ENCODE results near the gene KDM5A. TPM values are rescaled to one million over a fixed set of nuclear protein-coding genes. Genes with fewer than 3 reads are reported as not detected.
A peak's percentile ranks its signal among the peaks of the same experiment; 100 is the strongest.

KDM5A gene
- total and polyA plus RNA-seq, 10 of the 15 experiments (the other 5 are each of a cell fraction or from before 2014, with no cell fraction given) = 9.0 to 59.9 (median 27.7) TPM

GRCh38 chr12:401235-402028, 12.3 kb upstream of the KDM5A start, which contains the start of gene CCDC77 (continued):
- TF ChIP-seq, protein P1, sequence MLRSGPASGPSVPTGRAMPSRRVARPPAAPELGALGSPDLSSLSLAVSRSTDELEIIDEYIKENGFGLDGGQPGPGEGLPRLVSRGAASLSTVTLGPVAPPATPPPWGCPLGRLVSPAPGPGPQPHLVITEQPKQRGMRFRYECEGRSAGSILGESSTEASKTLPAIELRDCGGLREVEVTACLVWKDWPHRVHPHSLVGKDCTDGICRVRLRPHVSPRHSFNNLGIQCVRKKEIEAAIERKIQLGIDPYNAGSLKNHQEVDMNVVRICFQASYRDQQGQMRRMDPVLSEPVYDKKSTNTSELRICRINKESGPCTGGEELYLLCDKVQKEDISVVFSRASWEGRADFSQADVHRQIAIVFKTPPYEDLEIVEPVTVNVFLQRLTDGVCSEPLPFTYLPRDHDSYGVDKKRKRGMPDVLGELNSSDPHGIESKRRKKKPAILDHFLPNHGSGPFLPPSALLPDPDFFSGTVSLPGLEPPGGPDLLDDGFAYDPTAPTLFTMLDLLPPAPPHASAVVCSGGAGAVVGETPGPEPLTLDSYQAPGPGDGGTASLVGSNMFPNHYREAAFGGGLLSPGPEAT (IDR thresholded peaks at IDR 0.05; ENCODE audit: low read depth) = peak; percentile 66
- TF ChIP-seq NR2C1 (IDR thresholded peaks at IDR 0.05) (peak; percentile 80), NKRF (conservative IDR thresholded peaks at IDR 0.05) (peak; percentile 97), HDAC6 (IDR thresholded peaks at IDR 0.05; ENCODE audit: unreplicated experiment) (no peak), RUNX3 (IDR thresholded peaks at IDR 0.05; ENCODE audit: low read length) (peak; percentile 69), NRF1 (conservative IDR thresholded peaks at IDR 0.05; ENCODE audit: low read depth, low read length) (0 out of 2 replicates have a peak, but pooled peaks have one; percentile 13), BACH1 (IDR thresholded peaks at IDR 0.05; ENCODE audit: borderline replicate concordance) (peak; percentile 35; the same call in 1 of the 2 replicates), GABPA (IDR thresholded peaks at IDR 0.05; ENCODE audit: low read depth) (no peak), SIN3A (IDR thresholded peaks at IDR 0.05; ENCODE audit: low read depth, low read length) (peak; percentile 97)
- TF ChIP-seq, protein P2, sequence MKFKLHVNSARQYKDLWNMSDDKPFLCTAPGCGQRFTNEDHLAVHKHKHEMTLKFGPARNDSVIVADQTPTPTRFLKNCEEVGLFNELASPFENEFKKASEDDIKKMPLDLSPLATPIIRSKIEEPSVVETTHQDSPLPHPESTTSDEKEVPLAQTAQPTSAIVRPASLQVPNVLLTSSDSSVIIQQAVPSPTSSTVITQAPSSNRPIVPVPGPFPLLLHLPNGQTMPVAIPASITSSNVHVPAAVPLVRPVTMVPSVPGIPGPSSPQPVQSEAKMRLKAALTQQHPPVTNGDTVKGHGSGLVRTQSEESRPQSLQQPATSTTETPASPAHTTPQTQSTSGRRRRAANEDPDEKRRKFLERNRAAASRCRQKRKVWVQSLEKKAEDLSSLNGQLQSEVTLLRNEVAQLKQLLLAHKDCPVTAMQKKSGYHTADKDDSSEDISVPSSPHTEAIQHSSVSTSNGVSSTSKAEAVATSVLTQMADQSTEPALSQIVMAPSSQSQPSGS (IDR thresholded peaks at IDR 0.05; ENCODE audit: low read length) = no peak
